Neural progenitor cell (in vitro differentiated cells): ENCODE data around the gene HDAC2.

Experiments
- CTCF ChIP-seq: fragments of 200-600 bp; sonication (generic); IDR thresholded peaks from 2 replicates; pipeline ENCODE4 v1.5.1; 2017; ENCODE audit warnings: antibody characterized with exemption, mild to moderate bottlenecking
- EZH2 ChIP-seq: fragments of 200-600 bp; sonication (generic); IDR thresholded peaks from 2 replicates; pipeline ENCODE4 v1.6.1; 2017; ENCODE audit warnings: antibody characterized with exemption, mild to moderate bottlenecking, moderate library complexity
- EZH2phosphoT487 ChIP-seq: fragments of 200-600 bp; sonication (generic); IDR thresholded peaks from 2 replicates; pipeline ENCODE4 v1.6.1; 2017; ENCODE audit warnings: antibody characterized with exemption

GRCh38 chr6:113971741-113972140 is 793 bp upstream of the HDAC2 start:
- TF ChIP-seq CTCF: no peak
- no peak for TF ChIP-seq EZH2
- TF ChIP-seq EZH2phosphoT487: no peak
